Measurements from ENCODE around the gene GNS.

DNA sequence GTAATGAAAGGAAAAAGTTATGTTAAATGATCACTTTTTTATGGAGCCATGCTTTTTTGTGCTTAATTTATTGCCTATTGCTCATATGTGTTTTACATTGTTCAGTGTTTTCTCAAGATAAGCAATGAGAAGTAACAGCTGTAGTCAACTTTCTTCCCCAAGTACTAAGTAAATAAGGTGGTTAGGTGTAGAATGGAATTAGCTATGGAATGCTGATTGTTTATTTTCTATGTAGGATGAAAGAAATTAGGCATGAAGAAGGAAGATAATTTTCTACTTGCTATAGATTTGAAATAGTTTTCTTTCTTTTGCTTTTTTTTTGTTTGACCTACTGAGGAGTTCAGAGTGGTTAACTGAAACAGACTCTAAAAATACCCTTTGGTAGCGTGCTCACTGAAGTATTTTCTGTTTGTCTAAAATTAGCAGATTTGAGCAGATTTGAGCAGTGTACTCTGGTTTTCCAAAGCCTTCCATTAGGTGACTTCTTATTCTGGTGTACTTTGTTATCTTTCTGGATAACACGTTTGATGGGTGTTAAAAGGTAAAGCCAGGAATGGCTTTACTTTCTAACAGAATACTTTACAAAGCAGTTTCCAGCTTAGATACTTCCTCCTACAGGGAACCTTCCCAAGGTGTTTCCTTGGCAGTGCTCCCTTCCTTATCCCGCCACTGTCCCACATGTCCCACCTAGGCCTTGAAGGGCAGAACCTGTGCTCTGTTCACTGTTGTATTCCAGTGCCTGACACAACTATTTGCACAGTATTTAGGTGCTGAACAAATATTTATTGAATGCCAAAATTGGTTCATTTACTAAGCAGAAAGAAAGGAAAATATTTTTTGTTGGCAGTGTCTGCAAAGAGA, 92.9 kb downstream of the GNS start:
- no peak for TF ChIP-seq PHB2 (IDR thresholded peaks at IDR 0.05; ENCODE audit: partially characterized antibody)
- TF ChIP-seq, protein P1, sequence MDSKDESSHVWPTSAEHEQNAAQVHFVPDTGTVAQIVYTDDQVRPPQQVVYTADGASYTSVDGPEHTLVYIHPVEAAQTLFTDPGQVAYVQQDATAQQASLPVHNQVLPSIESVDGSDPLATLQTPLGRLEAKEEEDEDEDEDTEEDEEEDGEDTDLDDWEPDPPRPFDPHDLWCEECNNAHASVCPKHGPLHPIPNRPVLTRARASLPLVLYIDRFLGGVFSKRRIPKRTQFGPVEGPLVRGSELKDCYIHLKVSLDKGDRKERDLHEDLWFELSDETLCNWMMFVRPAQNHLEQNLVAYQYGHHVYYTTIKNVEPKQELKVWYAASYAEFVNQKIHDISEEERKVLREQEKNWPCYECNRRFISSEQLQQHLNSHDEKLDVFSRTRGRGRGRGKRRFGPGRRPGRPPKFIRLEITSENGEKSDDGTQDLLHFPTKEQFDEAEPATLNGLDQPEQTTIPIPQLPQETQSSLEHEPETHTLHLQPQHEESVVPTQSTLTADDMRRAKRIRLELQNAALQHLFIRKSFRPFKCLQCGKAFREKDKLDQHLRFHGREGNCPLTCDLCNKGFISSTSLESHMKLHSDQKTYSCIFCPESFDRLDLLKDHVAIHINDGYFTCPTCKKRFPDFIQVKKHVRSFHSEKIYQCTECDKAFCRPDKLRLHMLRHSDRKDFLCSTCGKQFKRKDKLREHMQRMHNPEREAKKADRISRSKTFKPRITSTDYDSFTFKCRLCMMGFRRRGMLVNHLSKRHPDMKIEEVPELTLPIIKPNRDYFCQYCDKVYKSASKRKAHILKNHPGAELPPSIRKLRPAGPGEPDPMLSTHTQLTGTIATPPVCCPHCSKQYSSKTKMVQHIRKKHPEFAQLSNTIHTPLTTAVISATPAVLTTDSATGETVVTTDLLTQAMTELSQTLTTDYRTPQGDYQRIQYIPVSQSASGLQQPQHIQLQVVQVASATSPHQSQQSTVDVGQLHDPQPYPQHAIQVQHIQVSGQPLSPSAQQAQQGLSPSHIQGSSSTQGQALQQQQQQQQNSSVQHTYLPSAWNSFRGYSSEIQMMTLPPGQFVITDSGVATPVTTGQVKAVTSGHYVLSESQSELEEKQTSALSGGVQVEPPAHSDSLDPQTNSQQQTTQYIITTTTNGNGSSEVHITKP (CRISPR knock-in tag; IDR thresholded peaks at IDR 0.05; ENCODE audit: low read depth), result no peak

Data from HepG2 (cell line).